Measurements from ENCODE around the gene LHX4.

DNA sequence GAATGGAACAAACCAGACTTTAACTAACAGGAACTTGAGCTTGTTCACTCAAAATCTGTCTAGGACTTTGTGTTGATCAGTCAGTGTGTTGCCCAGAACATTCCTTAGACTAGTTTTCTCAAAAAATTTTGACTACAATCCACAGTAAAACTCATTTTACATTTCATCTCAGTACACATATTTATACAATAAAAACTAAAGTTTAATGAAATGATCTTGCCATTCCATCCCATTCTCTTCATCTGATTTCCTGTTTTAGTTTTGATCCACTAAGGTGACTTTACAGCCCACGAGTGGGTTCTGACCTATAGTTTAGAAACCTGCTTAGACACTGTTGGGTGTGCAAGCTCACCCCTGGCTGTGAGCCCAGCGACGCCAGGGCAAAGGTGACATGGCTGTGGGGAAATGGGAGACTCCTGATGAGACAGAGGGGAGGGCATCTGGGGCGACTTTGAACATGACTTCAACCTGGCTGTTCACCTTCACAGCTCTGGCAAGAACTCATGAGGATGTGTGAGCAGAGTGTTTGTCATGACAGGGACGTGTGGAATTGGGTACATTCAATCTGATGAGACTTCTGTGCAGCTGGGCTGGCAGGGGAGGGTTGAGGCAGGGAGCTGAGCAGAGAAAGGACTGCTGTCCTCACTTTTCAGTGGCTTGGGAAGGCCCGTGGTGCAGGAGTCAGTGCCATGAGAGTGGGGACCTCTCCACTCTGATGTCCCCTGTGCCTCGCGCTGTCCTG is 40.6 kb downstream of the LHX4 start:
- no peak for TF ChIP-seq POLR2A (IDR thresholded peaks at IDR 0.05)
- TF ChIP-seq POLR2AphosphoS5 (IDR thresholded peaks at IDR 0.05): no peak
- TF ChIP-seq, protein P1, sequence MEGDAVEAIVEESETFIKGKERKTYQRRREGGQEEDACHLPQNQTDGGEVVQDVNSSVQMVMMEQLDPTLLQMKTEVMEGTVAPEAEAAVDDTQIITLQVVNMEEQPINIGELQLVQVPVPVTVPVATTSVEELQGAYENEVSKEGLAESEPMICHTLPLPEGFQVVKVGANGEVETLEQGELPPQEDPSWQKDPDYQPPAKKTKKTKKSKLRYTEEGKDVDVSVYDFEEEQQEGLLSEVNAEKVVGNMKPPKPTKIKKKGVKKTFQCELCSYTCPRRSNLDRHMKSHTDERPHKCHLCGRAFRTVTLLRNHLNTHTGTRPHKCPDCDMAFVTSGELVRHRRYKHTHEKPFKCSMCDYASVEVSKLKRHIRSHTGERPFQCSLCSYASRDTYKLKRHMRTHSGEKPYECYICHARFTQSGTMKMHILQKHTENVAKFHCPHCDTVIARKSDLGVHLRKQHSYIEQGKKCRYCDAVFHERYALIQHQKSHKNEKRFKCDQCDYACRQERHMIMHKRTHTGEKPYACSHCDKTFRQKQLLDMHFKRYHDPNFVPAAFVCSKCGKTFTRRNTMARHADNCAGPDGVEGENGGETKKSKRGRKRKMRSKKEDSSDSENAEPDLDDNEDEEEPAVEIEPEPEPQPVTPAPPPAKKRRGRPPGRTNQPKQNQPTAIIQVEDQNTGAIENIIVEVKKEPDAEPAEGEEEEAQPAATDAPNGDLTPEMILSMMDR (IDR thresholded peaks at IDR 0.05 in 8 of 11, conservative IDR thresholded peaks at IDR 0.05 in 3 of 11): no peak
